Measurements from ENCODE around the gene SLC25A29.
"Not testable (repeated sequence)": the region's sequence is repeated elsewhere in the genome, so short reads cannot be mapped to it uniquely, and the experiment has no call there.

Gene SLC25A29

DNA sequence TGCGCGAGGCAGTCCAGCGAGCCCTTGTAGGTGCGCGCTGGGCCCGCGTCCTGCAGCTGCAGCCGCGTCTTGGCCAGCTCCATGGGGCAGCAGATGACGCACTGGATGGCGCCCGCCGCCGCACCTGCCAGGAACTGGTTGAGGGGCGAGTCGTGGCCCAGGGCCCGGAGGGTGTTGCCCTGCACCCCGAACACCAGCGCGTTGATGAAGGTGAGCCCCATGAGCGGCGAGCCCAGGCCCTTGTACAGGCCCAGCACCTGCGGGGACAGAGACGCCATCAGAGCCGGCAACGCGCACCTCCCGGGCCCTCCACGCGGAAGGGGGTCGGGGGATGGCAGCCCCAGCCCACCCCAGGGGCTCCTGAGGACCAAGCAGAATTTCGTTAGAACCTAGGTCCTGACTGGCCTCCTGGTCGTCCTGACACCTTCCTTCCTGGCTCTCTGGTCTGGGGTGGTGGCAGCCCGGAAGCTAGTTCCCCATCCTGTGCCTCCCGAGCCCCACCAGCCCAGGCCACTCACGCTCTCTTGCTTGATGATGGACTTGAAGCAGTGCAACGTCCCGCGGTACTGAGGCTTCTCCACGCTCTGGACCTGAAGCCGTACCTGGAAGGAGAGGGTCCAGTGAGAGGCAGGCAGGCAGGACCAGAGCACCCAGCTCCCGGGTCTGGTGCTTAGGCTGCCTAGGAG, 13.3 kb downstream of the SLC25A29 start:
- DNase-seq, result no peak

DNA sequence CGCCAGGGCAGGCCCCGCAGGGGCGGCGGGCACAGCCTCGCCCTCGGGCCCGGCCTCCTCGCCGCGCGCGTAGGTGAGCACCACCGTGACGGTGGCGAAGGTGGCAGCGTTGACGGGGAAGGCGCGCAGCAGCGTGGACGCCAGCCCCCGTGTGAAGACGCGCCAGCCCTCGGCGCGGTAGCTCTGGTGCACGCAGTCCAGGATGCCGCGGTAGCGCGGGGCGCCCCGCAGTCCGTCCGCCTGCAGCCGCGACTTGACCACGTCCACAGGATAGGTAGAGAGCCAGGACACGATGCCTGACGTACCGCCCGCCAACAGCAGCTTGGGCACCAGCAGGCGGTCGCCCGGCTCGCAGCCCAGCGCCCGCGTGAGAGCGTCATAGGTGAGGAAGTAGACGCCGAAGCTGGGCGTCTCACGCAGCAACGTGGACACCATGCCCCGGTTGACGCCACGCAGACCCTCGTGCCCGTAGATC, 13.9 kb downstream of the SLC25A29 start:
- no peak for DNase-seq

DNA sequence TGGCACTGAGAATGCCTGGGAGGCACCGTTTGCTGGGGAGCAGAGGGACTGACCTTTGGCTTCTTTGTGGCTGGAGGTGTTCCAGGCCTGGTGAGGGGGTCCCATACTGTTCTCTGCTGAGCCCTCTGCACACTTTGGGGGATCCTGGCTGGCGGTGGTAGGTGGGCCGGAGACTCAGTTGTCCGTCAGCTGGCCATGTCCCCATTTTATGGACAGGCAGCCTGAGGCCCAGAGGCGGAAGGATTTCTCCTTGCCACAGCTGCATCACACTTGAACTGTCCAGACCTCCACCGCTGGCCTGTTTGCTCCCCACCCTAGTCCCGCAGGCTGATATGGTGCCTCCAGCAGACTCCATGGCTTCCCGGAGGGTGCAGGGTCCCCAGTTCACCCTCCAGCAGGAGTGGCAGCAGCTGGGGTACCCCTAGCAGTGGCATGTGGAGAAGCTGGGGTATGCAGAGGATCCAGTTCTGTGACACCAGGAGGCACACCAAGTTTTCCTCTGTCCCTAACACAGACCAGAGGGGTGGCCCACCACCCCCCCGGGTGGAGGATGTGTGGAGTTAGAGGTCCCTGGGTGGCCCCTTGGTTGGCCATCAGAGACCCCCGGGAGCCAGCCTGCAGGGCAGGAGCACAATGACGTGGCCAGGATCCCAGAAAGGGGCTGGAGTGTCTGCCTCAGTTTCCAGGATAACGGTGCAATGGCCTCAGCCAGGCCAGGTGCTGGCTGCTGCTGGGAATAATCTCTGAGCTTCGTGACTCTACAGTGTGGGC, 14.8 kb downstream of the SLC25A29 start:
- DNase-seq, result no peak

DNA sequence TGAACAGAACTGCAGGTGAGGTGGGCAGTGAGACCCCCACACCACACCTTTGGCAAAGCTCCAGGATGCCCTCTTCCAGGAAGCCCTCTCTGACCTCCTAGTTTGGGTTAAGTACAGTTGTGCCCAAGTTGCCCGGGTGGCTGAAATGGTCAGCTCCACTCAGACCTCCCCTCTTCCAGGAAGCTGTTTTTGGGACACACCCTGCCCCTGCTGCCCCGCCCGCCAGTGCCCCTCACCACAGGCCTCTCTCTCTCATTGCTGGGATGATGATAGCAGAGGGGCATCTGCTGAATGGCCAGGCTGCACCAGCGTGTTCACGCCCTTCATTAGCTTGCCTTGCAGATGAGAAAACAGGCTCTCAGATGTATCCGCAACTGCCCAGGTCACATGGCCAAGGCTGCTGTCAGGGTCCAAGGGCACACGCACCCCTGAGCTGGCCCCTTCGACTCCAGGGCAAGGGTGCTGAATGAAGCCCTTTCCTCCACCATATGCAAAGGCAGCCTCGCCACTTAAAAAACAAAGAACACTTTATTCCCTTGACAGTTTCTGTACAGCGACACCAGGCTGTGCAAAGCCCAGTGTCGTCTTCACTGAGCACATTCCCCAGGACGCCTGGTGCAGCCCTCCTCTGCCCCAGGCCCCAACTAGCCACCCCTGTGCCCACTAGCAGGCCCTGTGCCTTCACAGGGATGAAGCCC, 15.5 kb downstream of the SLC25A29 start:
- no peak for DNase-seq

DNA sequence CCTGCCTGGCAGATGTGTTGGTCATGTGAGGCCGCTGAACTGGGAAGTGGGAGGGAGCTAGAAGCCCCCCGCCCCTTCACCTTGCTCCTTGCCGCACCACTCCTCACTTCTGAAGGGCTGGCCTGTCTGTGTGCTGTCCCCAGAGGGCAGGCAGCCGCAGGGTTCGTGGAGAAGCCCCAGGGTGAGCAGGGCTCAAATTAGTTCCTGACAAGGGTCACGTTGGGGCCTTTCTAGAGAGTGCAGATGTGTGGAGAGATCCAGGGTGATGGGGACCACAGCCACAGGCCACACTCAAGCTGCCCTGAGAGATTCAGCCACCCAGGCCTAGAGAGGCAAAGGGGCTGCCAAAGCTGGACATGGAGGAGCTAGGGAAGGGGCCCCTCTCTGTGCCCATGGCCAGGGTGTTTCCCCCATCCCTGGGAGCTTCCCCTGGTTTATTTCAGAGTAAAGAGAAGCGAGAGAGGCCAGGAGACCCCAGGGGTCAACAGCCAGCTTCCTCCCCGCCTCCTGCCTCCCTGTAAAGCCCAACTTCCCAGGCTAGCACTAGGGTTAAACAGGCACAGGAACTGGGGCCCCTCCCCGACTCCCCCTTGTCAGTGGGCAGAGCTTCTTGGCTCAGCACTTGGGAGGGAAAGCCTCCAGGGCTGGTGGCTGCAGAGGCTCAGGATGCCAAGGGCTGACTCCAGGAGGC, 16.2 kb downstream of the SLC25A29 start:
- no peak for DNase-seq

DNA sequence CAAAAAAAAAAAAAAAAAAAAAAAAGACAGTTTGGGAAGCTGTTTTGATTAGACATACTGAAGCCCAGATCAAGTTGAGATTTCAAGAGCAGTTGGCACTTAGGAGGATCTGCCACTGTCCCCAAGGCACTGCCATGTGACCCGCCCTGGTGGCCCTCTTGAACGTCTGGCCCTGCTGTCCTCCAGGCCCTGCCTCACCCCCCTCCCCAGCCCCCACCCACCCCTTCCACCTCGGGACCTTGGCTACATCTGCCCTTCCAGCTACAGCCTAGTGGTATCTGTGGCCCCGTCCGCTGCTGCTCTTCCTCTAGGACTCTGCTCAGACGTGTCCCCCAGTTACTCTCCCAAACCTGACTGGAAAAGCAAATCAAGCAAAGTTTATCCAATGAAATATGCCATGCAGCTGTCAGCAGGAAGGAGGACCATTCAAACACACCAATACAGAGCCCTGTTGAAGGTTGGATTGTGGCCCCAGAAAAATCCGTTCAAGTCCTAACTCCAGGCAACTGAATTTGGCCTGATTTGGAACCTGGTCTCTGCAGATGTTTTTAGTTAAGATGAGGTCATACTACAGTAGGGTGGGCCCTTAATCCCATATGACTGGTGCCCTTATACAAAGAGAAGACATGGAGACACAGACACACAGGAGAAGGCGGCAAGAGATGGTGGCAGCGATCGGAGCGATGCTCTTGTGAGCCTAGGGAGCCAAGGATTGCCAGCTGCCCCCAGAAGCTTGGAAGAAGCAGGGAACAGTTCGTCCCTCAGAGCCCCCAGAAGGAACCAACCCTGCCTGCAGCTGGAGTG, 17.7 kb downstream of the SLC25A29 start:
- no peak for DNase-seq

DNA sequence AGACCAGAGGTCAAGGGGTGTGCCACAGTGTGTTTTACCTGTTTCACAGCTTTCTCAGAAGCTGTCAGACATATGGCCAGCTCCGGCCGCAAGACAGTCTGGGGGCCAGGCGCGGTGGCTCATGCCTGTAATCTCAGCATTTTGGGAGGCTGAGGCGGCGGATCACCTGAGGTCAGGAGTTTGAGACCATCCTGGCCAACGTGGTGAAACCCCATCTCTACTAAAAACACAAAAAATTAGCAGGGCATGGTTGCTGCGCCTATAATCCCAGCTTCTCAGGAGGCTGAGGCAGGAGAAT, 18.3 kb downstream of the SLC25A29 start:
- DNase-seq, result not testable (repeated sequence)

DNA sequence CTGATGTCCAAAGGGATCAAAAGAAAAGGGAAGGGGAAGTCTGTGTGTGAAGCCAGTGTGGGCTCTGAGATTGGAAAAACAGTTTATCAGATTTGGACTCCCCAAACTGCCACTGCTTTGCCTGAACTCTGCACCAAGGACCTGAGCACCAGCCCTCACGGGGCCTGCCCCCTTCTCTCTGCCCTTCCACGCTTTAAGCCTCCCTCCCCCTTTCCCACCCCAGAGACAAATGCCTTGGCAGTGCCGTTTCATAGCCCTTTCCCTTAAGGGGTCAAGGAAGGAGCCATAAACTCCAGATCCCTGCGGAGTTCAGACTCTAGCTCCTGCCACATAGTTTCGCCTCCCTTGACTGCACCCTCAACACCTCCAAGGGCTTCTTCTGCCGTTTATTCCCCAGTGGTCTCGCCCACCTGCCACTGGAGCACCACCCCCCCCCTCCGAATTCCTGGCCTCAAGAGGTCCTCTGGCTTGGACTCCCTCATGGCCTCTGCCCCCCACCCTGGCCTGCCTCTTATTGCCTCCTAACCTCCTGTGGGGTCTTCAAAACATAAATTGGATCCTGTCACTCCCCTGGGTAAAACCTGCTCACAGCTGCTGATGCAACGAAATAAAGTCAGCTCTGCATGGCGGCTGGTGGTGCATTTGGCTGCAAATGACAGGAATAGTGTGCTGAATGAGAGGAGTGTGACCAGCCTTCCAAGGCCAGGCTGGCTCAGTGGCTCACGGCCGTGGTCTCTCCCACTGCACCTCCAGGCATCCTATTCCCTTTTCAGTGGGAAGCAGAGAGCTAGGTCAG, 18.8 kb downstream of the SLC25A29 start:
- DNase-seq, result no peak

DNA sequence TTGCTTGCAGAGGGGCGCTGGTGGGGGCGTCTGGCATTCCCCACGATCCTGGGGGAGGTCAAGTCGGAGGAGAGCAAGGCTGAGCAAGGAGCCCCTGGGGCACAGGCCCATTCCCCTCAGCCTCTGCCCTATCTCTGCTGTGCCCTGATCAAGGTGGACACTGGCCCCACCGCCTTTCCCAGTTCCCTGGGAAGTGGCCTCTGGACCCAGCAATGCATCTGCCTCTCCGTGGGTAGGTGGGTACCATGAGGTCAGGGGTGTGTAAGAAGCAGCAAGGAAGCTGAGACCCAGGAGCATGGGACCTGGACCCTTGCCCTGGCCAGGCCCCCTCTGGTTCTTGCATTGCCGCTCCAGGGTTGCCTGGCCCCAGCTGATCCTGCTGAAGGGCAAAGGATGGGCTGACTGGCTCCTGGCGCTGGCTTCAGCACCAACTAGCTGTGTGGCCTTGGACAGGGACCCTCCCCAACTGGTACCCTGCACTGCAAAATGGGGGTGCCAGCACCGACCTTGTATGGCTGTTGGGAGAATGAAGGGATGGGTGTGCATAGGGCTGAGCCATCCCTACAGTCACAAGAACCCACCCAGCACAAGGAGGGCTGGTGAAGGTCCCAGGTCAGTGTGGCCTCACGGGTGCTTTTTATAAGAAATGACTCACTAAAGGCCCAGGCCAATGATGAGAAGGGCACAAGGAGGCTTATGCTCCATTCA, 19.6 kb downstream of the SLC25A29 start:
- DNase-seq, result no peak

DNA sequence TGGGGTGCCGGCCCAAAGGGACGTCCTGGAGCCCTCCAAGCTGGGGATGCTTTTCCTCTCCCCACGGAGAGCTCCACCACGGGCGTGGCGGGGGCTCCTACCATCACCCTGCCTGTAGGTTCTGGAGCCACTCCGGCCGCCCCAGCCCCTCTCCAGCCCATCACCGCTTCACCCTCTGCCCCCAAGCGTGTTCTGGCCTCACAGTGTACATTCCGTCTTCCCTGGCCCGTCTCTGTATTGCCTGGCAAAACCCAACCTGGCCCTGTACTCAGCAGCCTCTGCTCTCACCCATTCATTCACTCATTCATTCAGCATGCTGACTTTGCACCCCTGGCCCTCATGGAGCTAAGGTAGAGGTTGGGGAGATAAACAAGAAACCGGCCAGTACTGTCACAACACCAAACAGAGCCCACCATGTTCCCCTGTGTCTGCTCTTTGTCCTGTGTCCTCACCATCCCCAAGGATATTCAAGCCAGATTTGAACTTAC, 20.3 kb downstream of the SLC25A29 start:
- no peak for DNase-seq

DNA sequence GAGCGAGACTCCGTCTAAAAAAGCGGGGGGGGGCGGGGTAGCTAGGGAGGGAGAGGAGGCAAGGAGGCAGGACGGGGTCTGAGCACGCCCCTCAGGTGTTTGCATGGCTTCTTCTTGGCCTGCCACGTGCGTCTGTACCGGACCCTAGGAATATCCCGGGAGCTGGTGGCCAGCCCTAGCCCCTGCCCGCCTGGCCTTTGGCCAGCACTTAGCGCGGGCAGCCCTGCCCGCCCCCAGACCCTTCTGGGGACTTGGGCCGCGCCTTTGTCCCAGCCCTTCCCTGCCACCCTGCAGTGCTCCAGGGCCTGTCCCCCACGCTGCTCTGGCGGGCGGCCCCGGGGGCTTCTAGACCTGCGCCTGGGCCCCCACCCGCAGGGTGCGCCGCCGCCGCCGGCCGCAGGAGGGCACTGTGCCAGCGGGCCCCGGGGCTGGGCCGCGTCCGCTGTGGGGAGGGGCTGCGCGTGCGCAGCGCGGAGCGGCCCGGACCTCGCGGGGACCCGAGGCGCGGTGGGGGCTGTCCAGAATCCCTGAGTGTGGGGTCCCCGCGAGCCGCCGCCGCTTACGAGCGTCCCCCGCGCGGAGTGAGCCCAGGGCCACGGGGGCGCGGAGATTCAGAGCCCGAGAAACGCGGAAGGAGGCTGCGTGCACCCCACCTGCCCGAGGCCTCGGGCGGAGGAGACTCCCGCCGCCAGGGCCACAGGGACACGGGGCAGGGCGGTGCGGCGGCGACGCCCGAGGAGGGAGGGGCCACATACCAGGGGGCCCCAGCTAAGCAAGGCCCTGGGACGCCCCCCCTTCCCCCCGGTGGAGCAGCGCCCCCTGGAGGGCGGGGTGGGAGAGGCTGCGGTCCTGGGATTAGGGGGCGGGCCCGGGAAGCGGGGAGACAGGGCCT, 21.0 kb downstream of the SLC25A29 start:
- DNase-seq, result no peak

DNA sequence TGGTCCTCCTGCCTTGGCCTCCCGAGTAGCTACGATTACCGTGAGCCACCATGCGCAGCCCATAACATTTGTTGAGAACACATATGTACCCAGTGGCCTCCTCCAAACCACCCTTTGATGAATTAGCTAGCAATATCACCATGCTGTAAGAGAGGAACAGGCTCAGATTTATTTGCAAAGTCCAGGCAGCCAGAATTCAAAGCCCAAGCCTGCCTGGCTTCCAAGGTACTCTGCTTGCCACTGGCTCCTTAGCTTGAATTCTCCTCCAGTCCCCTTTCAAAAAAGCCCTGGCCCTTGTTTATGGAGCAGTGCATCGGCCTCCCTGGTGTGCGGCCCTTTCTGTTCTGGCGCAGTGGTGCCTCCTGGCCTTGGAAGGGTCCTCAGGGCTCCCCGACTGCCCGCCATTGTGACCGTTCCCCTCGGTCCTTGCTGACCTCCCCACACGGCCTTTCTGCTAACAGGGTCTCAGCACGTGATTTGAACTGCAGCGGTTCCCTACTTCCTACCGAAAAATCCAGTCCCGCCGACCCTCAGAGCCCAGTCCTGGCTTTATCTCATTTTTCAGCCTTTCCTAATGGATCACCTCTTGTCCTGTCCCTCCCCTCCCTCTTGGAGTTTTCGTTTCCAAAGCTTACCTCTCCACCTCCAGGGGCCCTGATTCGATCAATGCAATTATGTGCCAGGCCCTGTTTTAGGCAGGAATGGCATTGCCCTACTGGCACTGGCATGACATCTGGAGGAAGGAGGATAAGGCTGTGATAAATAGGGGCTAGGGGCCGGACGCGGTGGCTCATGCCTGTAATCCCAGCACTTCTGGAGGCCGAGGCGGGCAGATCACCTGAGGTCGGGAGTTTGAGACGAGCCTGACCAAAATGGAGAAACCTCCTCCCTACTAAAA, 22.0 kb downstream of the SLC25A29 start:
- DNase-seq, result no peak

DNA sequence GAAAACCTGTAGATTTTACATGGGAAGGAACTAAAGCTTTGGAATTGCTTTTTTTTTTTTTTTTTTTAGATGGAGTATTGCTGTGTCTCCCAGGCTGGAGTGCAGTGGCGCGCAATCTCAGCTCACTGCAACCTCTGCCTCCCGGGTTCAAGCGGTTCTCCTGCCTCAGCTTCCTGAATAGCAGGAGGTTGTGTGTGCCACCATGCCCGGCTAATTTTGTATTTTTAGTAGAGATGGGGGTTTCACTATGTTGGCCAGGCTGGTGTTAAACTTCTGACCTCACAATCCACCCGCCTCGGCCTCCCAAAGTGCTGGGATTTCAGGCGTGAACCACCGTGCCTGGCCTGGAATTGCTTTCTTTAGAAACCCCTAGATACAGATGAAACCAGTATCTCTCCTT, 22.8 kb downstream of the SLC25A29 start:
- not testable (repeated sequence) for DNase-seq

DNA sequence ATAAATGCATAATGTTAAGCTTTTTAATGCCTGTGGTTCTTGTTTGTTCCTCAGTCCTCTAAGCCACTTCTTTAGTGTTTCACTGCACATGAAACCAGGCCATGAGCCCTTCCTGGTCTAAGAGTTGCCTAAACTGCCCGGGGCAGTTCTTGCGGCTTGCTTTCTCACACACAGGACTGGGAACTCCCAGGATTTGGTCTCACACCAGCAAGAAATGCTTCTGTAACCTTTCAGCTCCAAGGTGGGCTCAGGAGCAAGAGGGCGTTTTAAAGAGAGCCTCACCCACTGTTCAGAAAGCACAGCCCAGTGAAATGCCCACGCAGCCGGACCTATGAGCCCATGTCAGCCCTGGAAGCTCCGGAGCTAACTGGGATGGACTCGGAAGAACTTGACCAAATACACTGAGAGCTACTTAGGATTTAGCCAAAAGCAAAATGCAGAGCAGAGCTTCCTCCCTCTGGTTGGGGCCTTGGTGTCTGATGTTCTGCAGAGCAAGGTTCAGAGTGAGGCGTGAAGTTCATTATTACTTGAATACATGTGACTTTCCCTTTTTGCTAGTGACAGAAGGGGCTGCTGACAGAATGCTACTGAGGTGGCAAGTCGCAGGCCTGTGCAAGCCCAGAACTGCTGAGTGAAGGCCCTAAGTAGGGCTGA, 23.4 kb downstream of the SLC25A29 start:
- no peak for DNase-seq

DNA sequence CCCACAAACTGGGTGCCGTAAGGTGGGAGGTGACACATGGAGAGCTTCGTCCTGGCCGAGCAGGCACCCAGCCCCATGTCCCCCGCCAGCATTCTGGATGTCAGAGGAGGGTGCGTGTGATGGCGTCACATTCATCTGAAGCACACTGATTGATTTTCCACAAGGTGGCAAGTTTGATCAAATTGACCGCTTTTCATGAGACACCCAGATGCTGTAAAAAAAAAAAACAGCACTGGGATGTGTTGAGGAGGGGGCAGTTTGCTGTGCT, 24.2 kb downstream of the SLC25A29 start:
- DNase-seq, result no peak

DNA sequence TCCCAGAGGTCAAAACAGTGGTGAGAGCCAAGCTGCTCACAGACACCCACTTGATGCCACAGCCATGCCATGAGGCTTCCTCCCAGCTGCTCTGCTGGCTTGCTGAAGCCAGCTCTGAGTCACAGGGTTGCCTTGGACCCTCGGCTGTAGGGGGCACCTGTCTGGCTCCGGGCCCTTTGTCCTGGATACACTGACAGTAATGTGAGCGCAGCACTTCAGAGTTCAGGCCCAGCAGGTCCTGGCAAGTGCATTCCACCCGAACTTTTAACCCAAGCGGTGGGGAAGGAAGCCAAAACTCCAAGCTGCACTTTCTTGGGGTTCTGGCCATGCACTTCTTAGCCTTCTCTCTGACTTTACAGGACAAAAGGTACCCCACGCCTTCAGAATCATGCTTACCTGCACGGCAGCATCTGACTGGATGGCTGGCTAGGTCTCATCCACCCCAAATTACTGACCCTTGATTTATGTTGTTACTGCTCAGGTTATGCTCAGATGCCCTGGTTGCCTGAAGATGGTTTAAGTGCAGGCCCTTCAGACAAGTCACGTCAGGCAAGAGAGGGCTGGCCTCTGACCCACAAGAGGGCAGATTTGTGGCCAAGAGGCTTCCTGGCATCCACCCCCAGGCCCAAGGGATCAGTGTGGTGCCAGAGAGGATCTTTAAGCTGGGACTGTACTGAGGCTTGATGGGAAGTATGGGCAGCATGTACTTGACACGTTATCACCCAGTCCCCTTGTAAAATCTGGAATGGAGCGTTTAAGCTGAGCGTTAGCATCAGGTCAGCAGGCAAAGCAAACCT, 24.8 kb downstream of the SLC25A29 start:
- DNase-seq, result no peak

DNA sequence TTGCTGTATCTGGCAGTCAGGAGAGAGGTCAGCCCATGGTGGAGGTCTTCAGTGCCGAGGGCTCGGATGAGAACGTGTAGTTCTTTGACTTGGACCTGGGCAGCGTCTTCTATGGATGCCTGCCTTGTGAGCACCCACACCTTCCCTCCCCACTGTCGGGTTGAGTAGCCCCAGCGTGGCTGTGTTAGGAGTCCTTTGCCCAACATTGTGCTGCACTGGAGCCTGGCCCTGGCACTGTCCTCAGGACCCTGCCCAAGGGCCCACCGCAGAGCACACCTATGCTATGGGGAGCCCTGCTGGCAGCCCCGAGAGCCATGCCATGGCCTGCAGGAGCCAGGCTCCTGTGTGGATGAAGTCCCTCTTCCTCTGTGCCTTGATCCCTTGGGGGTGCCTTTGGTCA, 26.7 kb downstream of the SLC25A29 start:
- DNase-seq, result no peak

DNA sequence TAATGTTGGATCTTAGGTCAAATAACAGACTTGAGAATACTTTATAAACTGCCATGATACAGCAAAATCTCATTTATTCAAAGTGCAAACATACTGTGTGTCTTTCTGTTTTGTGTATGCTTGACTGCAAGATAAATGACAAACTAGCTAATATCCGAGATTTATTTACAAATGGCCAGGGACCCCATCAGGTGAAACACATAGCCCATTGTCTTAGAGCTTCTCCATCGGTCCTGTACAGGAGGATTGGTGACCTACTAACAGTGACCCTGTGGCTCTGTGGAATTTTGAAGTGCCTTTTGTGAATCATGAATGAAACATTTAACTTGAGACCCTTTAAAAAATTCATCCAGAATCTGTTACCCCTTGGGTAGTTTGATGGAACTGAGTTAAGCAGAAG, 27.1 kb downstream of the SLC25A29 start:
- no peak for DNase-seq

All from NCI-H446 treated with DMSO at 0.1 percent for 48 hours (cell line).